NB4 (cell line): ENCODE measurements around the gene NR3C2.

ENCODE experiments used
- DNase-seq: peaks from one replicate; pipeline ENCODE4 v3.0.0; 2010; ENCODE audit warnings: low read depth
- H3K4me3 ChIP-seq: one replicate; pipeline ENCODE4 v1.5.1; 2011; ENCODE audit warnings: mild to moderate bottlenecking, low read depth, low read length, moderate library complexity
- CTCF ChIP-seq: IDR thresholded peaks from one replicate; pipeline ENCODE4 v1.5.1; 2012; ENCODE audit warnings: low read depth, low read length
- MAX ChIP-seq: IDR thresholded peaks from 2 replicates; pipeline ENCODE4 v1.6.1; 2011; ENCODE audit warnings: low read depth, low read length
- MYC ChIP-seq: IDR thresholded peaks from 2 replicates; pipeline ENCODE4 v1.6.1; 2011; ENCODE audit warnings: low read depth, low read length
- POLR2A ChIP-seq: IDR thresholded peaks from 2 replicates; pipeline ENCODE4 v1.6.1; 2011; ENCODE audit warnings: mild to moderate bottlenecking; ENCODE audit not compliant: insufficient read length; ENCODE audit errors: extremely low read depth

The NR3C2 gene

DNA sequence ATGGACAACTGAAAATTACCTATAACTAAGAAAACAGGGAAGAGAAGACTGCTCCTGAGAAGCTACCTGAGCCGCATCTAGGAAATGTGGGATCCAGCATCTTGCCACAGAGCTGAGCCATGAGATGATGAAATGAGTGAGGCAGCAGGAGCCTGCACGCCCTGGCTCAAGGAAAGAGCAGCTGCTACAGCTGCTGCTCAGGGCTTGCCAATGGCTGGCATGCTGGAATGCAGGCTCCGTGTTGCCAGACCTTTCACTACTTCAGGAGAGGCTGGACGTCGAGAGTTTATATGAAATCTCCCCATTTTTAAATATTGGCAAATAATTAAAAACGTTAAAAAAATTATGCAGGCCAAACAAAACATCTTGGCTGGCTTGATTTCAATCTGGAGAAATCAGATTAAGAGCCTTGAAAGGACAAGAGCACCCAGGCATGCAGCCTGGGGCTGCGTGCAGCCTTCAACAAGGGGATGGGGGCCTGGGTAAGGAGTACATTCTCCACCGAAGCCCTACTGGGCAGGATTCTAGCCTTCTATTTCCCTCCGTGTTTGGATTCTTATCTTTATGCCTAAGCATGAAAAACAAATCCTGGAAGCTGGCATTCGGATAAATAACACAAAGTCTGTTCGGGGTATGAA is 227.6 kb downstream of the NR3C2 start:
- TF ChIP-seq MYC = no peak
- no peak for TF ChIP-seq POLR2A
- TF ChIP-seq CTCF = no peak
- no peak for TF ChIP-seq MAX
- H3K4me3 ChIP-seq = no peak overlapping the region
- DNase-seq = no peak

- no peak overlapping the region for H3K4me3 ChIP-seq
- TF ChIP-seq MAX (no peak), CTCF (no peak), MYC (no peak), POLR2A (no peak)
- no peak for DNase-seq
Measured at GRCh38 chr4:148211533-148211932, 230.7 kb downstream of the NR3C2 start.

GRCh38 chr4:148210661-148211060 is 231.6 kb downstream of the NR3C2 start:
- TF ChIP-seq MAX = no peak
- TF ChIP-seq CTCF = no peak
- no peak for TF ChIP-seq MYC
- no peak for TF ChIP-seq POLR2A
- no peak for DNase-seq
- H3K4me3 ChIP-seq = no peak overlapping the region

DNA sequence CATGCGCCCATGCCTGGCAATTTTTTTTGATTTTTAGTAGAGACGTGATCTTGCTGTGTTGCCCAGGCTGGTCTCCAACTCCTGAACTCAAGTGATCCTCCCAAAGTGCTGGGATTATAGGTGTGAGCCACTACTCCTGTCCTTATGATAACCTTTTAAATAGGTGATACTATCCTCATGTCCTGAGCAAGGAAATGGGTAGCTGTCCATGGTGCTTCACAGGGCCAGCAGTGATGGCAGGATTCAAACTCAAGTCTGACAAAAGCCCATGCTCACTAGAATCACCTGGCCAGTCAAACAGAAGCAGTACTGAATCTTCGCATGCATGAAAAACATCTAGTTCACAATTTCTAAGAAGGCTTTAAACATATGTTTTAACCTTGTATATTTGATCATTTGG is 235.1 kb downstream of the NR3C2 start:
- no peak overlapping the region for H3K4me3 ChIP-seq
- TF ChIP-seq POLR2A (no peak), MAX (no peak), MYC (no peak), CTCF (no peak)
- DNase-seq = no peak

DNA sequence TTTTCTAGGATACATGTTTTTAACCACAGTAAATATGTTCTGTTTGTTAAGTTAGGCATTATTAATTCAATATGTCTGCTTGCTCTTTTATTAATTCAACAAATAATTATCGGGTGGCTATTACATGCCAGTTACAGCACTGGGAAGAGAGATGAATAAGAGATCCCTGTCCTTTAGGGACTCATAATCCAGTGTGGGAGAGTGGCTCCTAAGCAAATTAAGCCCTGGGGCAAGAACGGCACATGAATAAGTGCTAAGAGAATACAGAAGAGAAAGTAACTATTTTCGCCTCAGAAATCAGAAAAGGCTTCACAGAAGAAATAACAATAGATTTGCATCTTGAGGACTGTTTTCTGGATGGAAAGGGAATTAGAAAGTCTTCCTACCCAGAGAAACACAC is 236.7 kb downstream of the NR3C2 start:
- no peak for DNase-seq
- TF ChIP-seq MYC (no peak), CTCF (no peak), MAX (no peak), POLR2A (no peak)
- no peak overlapping the region for H3K4me3 ChIP-seq

DNA sequence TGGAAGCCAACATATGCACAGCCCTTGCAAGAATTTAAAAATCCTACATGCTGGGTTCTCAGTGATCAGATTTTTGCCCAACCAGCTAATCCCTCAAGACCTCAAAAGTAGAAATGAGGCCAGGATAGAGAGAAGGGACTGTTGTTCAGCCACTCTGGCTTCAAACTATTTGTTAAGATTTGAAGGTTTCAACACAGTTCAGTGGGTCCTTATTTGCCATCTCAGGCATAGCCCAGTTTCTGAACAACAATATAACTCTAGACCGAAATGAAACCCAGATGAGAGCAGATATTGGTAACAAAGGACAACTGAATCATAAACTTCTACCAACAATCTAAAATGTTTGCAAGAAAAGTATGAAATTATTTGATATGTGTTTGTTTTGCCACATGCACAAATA is 237.3 kb downstream of the NR3C2 start:
- no peak for DNase-seq
- TF ChIP-seq POLR2A (no peak), MAX (no peak), CTCF (no peak)
- H3K4me3 ChIP-seq = no peak overlapping the region
